Fibroblast of the aortic adventitia (primary cell): ENCODE measurements around the gene AFAP1. TPM values are rescaled to one million over a fixed set of nuclear protein-coding genes. Genes with fewer than 3 reads are reported as not detected.

Experiments
- DNase-seq: peaks from one replicate; pipeline ENCODE4 v3.0.0-alpha.2; 2010; ENCODE audit warnings: low read depth
- H3K4me3 ChIP-seq: 2 replicates; pipeline ENCODE4 v1.5.1; 2011; ENCODE audit warnings: low read depth, mild to moderate bottlenecking, control low read depth, low read length, moderate library complexity
- CTCF ChIP-seq: IDR thresholded peaks from 2 replicates; pipeline ENCODE4 v1.5.1; 2011; ENCODE audit warnings: mild to moderate bottlenecking, low read length, control low read depth, inconsistent platforms; ENCODE audit not compliant: insufficient read depth
- total RNA-seq: library from RNA; depleted of rRNA; stranded (reverse); fragments of >200 nt; gene quantifications from 2 replicates; pipeline ENCODE4 v1.2.3, GENCODE V29; 2012; ENCODE audit warnings: low replicate concordance

The AFAP1 gene
- total RNA-seq, 1 donor: 66.0 TPM

- no peak for DNase-seq
- no peak for TF ChIP-seq CTCF
- no peak overlapping the region for H3K4me3 ChIP-seq
Observed at GRCh38 chr4:7739918-7740865, 199.5 kb downstream of the AFAP1 start.

- H3K4me3 ChIP-seq: no peak overlapping the region
- no peak for TF ChIP-seq CTCF
- no peak for DNase-seq
Observed at GRCh38 chr4:7739077-7739917, 200.4 kb downstream of the AFAP1 start.

GRCh38 chr4:7738458-7739076 is 201.1 kb downstream of the AFAP1 start:
- no peak overlapping the region for H3K4me3 ChIP-seq
- no peak for DNase-seq
- no peak for TF ChIP-seq CTCF

- TF ChIP-seq CTCF: no peak
- H3K4me3 ChIP-seq: no peak overlapping the region
- DNase-seq: no peak
Observed at GRCh38 chr4:7737752-7738457, 201.8 kb downstream of the AFAP1 start.

GRCh38 chr4:7737268-7737645 is 202.4 kb downstream of the AFAP1 start:
- no peak for TF ChIP-seq CTCF
- DNase-seq: no peak
- H3K4me3 ChIP-seq: no peak overlapping the region

- H3K4me3 ChIP-seq: no peak overlapping the region
- TF ChIP-seq CTCF: no peak
- no peak for DNase-seq
Observed at GRCh38 chr4:7736436-7737267, 203.0 kb downstream of the AFAP1 start.
